ENCODE data around the gene ADAR. TPM values are rescaled to one million over a fixed set of nuclear protein-coding genes. Genes with fewer than 3 reads are reported as not detected.
A peak's percentile ranks its signal among the peaks of the same experiment; 100 is the strongest.

ADAR gene
- total and polyA plus RNA-seq, 11 donors, result 16.0 to 117 (median 54.3) TPM

DNA sequence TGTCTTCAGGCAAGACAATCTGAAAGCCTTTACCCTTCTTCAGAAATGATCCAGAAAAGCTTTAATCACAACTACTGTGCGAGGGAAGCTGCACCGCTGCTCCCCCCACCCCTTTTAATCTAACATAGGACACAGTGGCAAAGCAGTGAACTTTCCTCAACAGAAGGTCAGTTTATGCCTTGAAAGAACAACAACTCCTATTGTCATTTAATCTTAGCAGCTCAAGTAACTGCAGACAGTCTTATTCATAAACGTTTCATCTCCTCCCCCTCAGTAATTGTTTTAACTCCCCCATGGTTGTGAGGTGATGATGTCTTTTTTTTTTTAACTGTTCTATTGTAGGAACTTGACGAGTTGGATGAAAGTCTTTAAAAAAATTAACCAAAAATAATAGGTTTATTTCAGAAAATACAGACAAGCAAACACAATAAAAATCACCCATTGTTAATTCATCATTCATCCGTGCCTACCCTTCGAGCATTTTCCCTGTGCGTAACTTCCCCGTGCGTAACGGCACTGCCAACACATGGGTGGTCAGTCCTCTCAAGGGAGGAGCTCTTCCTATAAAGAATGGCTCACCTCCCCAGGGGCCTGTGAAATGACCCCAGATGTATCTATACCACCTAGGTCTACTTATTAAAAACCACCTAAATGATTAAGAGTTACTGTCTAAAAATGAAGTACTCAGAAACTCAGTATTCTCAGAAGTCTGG, 3.3 kb upstream of the ADAR start:
- H3K4me3 ChIP-seq, result no peak overlapping the region
- peak in 1 of 4 donors; percentile 33 for ATAC-seq
- intact Hi-C loops (cut with DNase I), result no loop called here
- no peaks in the 10 kb centered on the region for H3K36me3 ChIP-seq
- peaks cover 0 to 44% (median 20%) of the 10 kb centered on the region in 12 donors for H3K4me1 ChIP-seq
- no peaks in the 10 kb centered on the region for H3K27me3 ChIP-seq
- 53 to 60% (median 54%) methylated on average over 10 of the region's 10 CpGs for WGBS, 4 donors
- no peak for DNase-seq
- no peaks in the 10 kb centered on the region for H3K9me3 ChIP-seq
- H3K27ac ChIP-seq, result peak overlapping the region in 7 of 12 donors; percentile 0 to 63 (median 33)
- no peak for TF ChIP-seq POLR2A (IDR thresholded peaks at IDR 0.05)
- TF ChIP-seq, protein P1, sequence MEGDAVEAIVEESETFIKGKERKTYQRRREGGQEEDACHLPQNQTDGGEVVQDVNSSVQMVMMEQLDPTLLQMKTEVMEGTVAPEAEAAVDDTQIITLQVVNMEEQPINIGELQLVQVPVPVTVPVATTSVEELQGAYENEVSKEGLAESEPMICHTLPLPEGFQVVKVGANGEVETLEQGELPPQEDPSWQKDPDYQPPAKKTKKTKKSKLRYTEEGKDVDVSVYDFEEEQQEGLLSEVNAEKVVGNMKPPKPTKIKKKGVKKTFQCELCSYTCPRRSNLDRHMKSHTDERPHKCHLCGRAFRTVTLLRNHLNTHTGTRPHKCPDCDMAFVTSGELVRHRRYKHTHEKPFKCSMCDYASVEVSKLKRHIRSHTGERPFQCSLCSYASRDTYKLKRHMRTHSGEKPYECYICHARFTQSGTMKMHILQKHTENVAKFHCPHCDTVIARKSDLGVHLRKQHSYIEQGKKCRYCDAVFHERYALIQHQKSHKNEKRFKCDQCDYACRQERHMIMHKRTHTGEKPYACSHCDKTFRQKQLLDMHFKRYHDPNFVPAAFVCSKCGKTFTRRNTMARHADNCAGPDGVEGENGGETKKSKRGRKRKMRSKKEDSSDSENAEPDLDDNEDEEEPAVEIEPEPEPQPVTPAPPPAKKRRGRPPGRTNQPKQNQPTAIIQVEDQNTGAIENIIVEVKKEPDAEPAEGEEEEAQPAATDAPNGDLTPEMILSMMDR (IDR thresholded peaks at IDR 0.05), result no peak

DNA sequence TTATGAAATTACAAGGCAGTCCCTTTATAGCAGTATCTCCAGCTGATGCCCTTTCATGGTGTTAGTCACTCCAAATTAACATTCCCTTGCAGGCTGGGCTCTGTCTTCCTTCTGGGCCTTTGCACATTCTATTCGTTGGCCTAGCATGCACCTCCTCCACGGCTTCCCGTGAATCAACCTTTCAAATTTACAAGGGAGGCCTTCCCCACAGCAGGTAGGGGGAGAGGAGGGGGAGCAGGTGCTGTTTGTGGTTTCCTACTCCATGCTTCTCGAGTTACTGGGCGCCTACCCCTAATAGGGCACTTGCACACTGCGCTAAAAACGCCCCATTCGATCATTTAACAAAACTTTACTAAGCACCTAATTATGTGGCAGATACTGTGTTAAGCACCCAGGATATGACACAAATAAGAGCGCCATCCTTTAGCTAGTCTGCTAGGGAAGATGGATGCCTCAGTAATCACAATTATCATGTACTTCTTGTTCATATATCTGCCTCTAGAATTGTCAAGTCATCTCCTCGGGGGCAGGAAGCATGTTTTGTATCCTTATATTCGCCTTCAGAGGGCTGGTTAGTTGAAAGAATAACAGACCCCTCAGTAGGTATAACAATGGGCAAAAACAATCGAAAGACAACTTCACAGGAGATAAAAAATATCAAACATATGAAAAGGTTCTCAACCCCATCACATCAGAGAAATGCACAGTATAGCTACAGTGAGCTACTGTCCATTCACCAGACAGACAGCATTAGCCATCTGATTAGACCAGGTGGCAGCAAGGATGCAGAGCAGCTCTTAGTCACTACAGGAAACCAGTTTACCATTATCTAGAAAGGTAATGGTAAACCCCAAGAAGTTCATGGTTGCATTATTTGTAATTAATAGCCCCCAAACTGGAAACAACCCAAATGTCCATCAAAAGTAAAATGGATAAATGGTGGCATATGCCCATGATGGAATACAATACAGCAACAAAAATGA, 1.7 kb upstream of the ADAR start:
- Histone ChIP-seq H3K27ac (peak overlapping the region in 9 of 12 donors; percentile 88 to 98 (median 95)), H3K4me3 (peak overlapping the region in 5 of 12 donors; percentile 70 to 93 (median 73)), H3K27me3 (no peaks in the 10 kb centered on the region), H3K9me3 (no peaks in the 10 kb centered on the region), H3K36me3 (peaks cover 0 to 13% (median 0%) of the 10 kb centered on the region in 9 donors), H3K4me1 (peaks cover 0 to 60% (median 31%) of the 10 kb centered on the region in 12 donors)
- 69 to 81% (median 76%) methylated on average over 12 of the region's 12 CpGs for WGBS, 4 donors
- no peak for DNase-seq
- intact Hi-C loops (cut with DNase I), result loop anchor here in 1 of 10 donors (5.0 kb wide), 1 partner anchor 52 kb away; the partner anchor contains the start of gene UBE2Q1
- TF ChIP-seq POLR2A (IDR thresholded peaks at IDR 0.05), result no peak
- TF ChIP-seq, protein P1 (IDR thresholded peaks at IDR 0.05), result no peak
- no peak for ATAC-seq

DNA sequence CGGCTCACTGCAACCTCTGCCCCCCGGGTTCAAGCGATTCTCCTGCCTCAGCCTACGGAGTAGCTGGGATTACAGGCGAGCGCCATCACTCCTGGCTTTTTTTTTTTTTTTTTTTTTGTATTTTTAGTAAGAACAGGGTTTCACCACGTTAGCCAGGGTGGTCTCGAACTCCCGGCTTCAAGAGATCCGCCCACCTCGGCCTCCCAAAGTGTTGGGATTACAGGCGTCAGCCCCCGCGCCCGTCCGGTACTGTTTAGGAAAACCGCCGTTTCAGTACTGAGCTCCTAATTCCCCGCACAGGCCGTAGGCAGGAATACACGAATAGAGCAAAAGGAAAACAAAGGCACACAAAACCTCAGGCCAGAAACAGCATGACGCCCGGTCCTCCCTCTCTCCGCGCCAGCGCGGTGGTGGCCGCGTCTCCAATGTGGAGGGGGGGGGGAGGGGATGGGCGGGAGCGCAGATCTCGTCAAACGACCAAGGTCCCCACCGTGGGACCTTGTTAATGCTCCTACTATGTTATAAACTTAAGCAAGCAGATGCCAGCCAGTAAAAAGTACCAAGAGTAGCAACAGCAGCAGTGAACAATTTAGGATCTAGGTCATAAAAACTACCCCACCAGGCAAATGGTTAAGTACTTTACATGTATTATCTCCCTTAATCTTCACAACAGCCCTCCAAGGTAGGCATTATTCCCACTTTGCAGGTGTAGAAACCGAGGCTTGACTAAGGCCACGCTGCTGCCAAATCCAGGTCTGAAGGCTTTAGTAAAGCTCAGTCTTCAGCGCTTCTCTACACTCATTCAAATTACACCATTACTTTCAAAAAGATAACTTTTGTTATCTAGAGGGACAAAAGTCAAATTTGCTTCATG, 648 bp upstream of the ADAR start:
- H3K9me3 ChIP-seq, result no peaks in the 10 kb centered on the region
- DNase-seq, result peak; percentile 42 to 65 (median 52)
- H3K4me1 ChIP-seq, result peaks cover 4 to 70% (median 39%) of the 10 kb centered on the region in 12 donors
- H3K36me3 ChIP-seq, result peaks cover 0 to 22% (median 0%) of the 10 kb centered on the region in 9 donors
- 4 to 8% (median 5%) methylated on average over 25 to 37 of the region's 37 CpGs for WGBS, 4 donors
- H3K27ac ChIP-seq, result peak overlapping the region; percentile 88 to 98 (median 94)
- no peaks in the 10 kb centered on the region for H3K27me3 ChIP-seq
- no peak for TF ChIP-seq POLR2A (IDR thresholded peaks at IDR 0.05)
- TF ChIP-seq, protein P1 (IDR thresholded peaks at IDR 0.05), result no peak
- intact Hi-C loops (cut with DNase I), result loop anchor here in 1 of 10 donors (5.0 kb wide), 1 partner anchor 51 kb away; the partner anchor contains the start of gene UBE2Q1
- H3K4me3 ChIP-seq, result peak overlapping the region; percentile 70 to 96 (median 88)
- ATAC-seq, result peak; percentile 47 to 70 (median 63)
